ENCODE data around the gene CLMN. TPM values are rescaled to one million over a fixed set of nuclear protein-coding genes. Genes with fewer than 3 reads are reported as not detected.

CLMN gene
- total and polyA plus RNA-seq, 2 of the 8 experiments (the other 6 are each of a cell fraction or from before 2014, with no cell fraction given), result 1.6 to 8.2 TPM

GRCh38 chr14:95253039-95253630, 66.6 kb downstream of the CLMN start:
- no peak overlapping the region for H3K14ac ChIP-seq (ENCODE audit: insufficient read length)
- no peaks in the 10 kb centered on the region for H3K36me3 ChIP-seq (ENCODE audit: control insufficient read depth in 2 of 4, insufficient read depth in 4 of 4, low read length in 3 of 4)
- H3K27me3 ChIP-seq (replicated peaks in 1 of 4; ENCODE audit: control insufficient read depth in 3 of 4, extremely low read depth in 1 of 4, insufficient read depth in 3 of 4, low read length in 3 of 4), result no peaks in the 10 kb centered on the region
- POLR2A ChIA-PET (ENCODE audit: partially characterized antibody), result interaction anchor here (0.6 kb wide), 1 partner anchor 538 kb away, joined by 3 read pairs; no protein-coding TSS in a partner anchor
- peak overlapping the region; percentile 2; the same call in 1 of the 2 replicates for H2BK12ac ChIP-seq (ENCODE audit: low read depth, low read length)
- no peak overlapping the region for H4K5ac ChIP-seq (ENCODE audit: insufficient read length, low read depth, low read length)
- no peak for FAIRE-seq
- H3K27ac ChIP-seq (ENCODE audit: low read depth, low read length), result no peak overlapping the region
- H3K23ac ChIP-seq (ENCODE audit: insufficient read length), result no peak overlapping the region
- H2BK15ac ChIP-seq (ENCODE audit: low read length), result no peak overlapping the region; the same call in 1 of the 2 replicates
- H3K79me1 ChIP-seq (ENCODE audit: low read depth, low read length), result no peaks in the 10 kb centered on the region
- no peak for DNase-seq (ENCODE audit: low read depth in 1 of 2, low spot score in 2 of 2)
- no peaks in the 10 kb centered on the region for H3K9me3 ChIP-seq (ENCODE audit: insufficient read depth in 2 of 2, low read depth in 1 of 2, low read length in 1 of 2)
- H2BK5ac ChIP-seq (ENCODE audit: low read depth, low read length), result no peak overlapping the region
- H3K56ac ChIP-seq (replicated peaks; ENCODE audit: insufficient read length, low read depth, low read length), result no peak overlapping the region
- no peak overlapping the region for H2BK120ac ChIP-seq (replicated peaks; ENCODE audit: low read depth, low read length)
- H3K23me2 ChIP-seq (ENCODE audit: low read depth, low read length), result peaks cover under 1% of the 10 kb centered on the region; the same call in 1 of the 2 replicates
- no peak overlapping the region for H3K4me2 ChIP-seq (ENCODE audit: insufficient read depth in 1 of 2, low read depth in 2 of 2, low read length in 2 of 2)
- H3K4me1 ChIP-seq (replicated peaks in 1 of 4; ENCODE audit: control insufficient read depth in 3 of 4, insufficient read depth in 4 of 4, low read length in 3 of 4), result peaks cover 0 to 25% (median 17%) of the 10 kb centered on the region in 4 experiments
- H3K79me2 ChIP-seq (ENCODE audit: control insufficient read depth in 1 of 2, insufficient read depth in 2 of 2, low read length in 2 of 2), result no peaks in the 10 kb centered on the region
- H2AFZ ChIP-seq (ENCODE audit: low read length), result no peak overlapping the region
- H3K9ac ChIP-seq (replicated peaks in 1 of 4; ENCODE audit: extremely low read depth in 1 of 4, low read depth in 3 of 4, low read length in 3 of 4), result no peak overlapping the region
- peaks cover 0 to 2% of the 10 kb centered on the region in 2 experiments for H4K20me1 ChIP-seq (replicated peaks in 1 of 2; ENCODE audit: control insufficient read depth in 1 of 2, insufficient read depth in 2 of 2, low read length in 2 of 2)
- H3K18ac ChIP-seq (ENCODE audit: extremely low read depth, low read length), result no peak overlapping the region
- H4K8ac ChIP-seq (ENCODE audit: extremely low read depth, insufficient read depth, low read length), result no peak overlapping the region
- no peak overlapping the region for H3K4ac ChIP-seq (replicated peaks; ENCODE audit: insufficient read length, low read depth, low read length)
- WGBS, 2 experiments (ENCODE audit: extremely low coverage in 1 of 2, insufficient coverage in 1 of 2, insufficient read length in 1 of 2, insufficient replicate concordance in 2 of 2, low coverage in 1 of 2, low lambda C conversion rate in 2 of 2, missing lambda C conversion rate in 1 of 2), result 88% methylated on average over 6 of the region's 6 CpGs; no CpG with 5 or more reads in 1 of the 2 experiments
- H2AK5ac ChIP-seq (ENCODE audit: low read depth, low read length), result no peak overlapping the region
- H2BK20ac ChIP-seq (ENCODE audit: low read length), result no peak overlapping the region
- H4K91ac ChIP-seq (replicated peaks; ENCODE audit: insufficient read length, low read length), result no peak overlapping the region
- no peak overlapping the region for H3K4me3 ChIP-seq (ENCODE audit: extremely low read depth in 1 of 4, insufficient read depth in 2 of 4, low read depth in 3 of 4, low read length in 4 of 4)
- CTCF ChIA-PET (ENCODE audit: partially characterized antibody), result interaction anchor here (1.5 to 2.1 kb wide), 2 partner anchors 12 to 17 kb away, joined by 3 to 5 read pairs; no protein-coding TSS in a partner anchor
- no peak for TF ChIP-seq ASH2L (IDR thresholded peaks at IDR 0.05; ENCODE audit: low read length)

Measured in H1 (cell line).